HG03460 (cell line): Measurements from ENCODE around the gene ZBTB17.

Source experiments
- ATAC-seq: cut with Tn5 transposase; IDR thresholded peaks from one replicate; pipeline ENCODE4 v1.9.1; 2021; ENCODE audit not compliant: unreplicated experiment

Gene ZBTB17

DNA sequence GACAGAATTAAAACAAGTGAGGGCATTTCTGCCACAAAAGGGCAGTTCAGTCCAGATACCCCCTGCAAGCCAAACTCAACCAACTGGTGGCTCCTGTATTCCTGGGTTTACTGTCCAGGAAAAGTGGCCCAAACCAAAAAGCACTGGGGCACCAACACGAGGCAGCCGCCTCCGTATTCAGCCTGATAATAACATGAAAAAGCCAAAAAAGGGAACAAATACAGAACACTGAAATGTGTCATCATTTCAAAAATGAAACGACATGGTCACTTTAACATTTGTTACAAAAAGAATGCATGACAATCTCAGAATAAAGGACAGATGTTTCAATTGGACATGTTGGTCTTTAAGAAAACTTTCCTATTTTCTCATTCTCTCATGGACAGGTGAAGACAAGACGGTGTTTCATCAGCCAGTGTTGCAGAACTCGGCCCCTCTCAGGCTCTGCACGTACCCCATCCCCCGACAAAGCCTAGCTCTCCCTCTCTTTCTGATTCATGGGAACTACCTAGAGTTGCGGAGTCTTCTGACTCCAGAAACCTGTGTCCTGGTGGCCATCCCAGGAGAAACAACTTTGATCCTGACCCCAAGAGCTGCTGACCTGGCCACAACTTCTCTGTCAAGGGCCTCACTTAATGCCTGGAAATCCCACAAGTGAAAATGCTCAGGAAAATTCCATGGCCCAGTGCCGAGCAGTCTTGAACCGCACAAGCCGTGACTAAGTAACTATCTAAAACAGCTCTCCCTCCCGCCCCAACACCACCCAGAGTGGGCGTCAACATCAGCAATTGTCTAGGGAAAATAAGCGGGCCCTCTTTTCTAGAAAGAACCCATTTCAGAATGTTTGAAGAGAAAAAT lies 27.1 kb downstream of the ZBTB17 start:
- no peak for ATAC-seq

DNA sequence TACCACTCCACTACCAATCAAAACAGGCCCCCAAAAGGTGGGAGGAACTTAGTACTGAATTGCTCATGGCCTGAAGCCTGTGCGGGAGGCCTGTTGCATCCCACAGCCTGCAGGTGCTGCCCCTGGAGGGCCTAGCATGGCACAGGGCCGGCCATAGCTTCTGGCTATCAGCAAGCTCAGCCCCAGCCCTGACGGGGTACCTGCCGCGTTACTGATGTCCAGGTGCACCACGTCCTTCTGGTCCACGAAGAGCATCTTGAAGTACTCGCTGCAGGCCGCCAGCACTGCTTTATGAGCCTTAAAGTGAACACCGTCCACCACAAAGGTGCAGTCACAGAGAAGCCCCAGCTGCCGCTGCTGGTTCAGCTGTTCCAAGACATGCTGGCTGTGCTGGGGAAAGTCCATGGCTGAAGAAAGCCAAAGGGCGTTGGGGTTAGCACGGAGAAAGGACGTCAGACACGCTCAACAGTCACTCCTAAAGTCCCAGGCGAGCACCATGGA lies 27.8 kb downstream of the ZBTB17 start:
- ATAC-seq, result no peak

DNA sequence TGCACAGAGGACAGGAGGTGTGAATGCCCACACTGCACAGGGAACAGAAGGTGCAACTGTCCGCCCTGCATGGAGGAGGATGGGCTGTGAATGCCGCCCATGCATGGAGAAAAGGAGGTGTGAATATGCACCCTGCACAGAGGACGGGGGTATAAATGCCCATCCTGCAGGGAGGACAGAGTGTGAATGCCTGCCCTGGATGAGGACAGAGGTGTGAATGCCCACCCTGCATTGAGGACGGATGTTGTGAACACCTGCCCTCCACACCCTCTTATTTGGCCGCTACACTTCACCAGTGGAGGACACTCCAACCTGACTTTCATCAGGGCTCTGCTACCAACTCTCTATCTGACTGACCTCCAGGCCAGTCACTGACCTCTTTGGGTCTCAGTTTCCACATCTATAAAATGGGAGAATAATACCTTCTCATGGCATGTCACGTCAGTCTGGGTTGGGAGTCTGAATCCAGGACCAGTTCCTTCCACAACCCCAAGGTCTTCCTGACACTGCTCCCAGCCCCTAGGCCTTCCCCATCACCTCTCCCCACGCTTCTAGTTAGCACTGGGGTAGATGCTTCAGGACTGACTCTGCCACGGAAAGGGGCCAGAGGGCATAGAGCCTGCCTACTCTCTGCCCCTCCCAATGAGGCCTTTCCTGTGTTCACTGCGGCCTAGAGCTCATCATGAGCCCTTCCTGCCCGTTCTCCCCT lies 28.4 kb downstream of the ZBTB17 start:
- ATAC-seq, result no peak

DNA sequence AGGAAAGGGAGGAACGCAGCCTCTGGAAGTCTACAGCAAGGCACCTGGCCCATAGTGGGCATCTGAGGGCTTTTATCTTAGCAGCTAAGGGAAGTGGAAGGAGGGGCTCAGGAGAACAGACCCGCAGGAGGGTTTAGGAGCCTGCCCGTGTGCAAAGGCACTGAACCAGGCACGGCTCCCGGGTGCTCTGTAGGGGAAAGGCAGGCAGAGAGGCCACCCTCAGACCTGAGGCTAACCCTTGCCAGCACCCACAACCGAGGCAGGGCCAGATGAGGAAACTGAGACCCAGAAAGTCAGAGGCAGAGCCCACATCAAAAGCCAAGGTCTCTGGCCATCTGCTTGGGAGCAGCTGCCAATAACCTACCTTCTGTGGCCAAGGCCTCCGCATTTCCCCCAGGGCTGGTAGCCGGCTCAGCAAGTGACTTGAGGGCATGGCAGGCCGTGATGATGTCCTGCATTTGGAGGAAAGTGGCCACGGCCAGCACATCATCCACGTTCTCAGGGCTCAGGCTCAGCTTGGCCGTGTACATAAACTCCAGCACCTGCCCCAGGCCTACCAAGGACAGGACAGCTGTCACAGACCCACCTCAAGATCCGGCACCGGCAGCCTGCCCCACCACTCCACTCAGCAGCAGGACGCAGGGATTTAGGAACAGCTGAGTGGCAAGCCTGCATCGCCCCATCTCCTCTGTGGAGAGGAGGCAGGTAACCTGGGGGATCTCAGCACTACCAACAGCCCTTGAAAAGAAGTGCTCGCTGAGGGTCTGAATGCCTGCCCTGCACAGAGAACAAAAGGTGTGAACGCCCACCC lies 29.1 kb downstream of the ZBTB17 start:
- no peak for ATAC-seq

DNA sequence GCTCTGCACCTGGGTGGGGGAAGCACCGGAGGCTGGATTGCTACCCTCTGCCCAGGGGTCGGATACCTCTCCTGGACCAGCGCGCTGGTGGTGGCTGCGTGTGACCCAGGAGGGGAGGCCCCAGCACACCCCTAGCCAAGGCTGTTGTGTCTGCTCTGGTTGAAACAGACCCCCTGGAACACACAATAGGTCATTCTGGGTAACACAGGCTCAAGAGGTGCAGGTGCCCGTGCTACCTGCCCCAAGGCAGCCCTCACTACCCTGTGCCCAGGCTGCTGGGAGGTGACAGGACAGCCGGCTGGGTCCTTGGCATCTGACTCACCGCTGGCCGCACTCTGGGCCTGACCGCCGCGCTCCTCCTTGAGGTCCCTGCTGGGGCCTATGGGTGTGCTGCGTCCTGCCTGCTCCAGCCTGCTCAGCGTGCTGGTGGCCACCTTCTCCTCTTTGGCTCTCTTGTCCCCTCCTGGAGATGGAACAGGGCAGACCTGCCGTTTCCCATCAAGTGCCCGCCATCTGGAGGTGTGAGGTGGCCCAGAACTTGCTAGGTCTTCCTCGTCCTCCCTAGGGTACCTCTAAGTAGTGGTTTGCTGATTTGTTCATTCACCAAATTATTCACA lies 30.0 kb downstream of the ZBTB17 start:
- no peak for ATAC-seq

DNA sequence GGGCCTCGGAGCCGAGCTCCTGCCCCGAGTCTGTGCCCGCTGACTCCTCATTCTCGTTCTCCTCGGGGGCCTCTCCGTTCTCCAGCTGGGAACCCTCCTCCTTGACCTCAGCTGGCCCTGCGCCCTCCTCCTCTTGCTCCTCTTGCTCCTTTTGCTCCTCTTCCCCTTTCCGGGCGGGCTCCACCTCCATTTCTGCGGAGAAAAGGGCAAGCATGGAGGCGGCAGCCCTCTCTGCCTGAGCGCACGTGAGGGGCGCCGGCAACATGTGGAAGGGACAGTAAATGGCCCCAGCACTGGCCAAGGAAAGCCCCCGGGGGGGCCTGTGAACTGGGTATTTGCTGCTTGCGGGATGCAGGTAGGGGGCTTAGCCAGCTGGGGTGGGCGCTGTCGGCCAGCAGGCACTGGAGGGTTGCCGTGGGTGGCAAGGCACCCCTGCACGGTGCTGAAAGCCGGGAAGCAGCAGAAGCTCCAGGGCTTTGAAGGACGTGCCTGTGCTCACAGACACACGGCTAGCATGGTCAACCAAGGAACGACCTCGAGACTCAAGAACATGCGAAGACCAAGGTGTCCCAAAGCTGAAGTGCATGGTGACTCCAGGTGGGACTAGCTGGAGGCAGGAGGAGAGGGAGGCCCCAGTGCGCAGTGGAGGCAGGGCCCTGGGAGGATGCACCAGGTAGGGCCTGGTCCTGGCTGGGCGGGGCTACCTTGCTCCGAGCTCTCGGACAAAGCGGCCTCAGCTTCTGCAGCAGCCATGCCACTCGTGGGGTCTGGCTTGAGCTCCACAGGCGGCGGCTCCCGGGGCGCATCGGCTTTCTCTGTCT lies 30.7 kb downstream of the ZBTB17 start:
- ATAC-seq, result no peak

DNA sequence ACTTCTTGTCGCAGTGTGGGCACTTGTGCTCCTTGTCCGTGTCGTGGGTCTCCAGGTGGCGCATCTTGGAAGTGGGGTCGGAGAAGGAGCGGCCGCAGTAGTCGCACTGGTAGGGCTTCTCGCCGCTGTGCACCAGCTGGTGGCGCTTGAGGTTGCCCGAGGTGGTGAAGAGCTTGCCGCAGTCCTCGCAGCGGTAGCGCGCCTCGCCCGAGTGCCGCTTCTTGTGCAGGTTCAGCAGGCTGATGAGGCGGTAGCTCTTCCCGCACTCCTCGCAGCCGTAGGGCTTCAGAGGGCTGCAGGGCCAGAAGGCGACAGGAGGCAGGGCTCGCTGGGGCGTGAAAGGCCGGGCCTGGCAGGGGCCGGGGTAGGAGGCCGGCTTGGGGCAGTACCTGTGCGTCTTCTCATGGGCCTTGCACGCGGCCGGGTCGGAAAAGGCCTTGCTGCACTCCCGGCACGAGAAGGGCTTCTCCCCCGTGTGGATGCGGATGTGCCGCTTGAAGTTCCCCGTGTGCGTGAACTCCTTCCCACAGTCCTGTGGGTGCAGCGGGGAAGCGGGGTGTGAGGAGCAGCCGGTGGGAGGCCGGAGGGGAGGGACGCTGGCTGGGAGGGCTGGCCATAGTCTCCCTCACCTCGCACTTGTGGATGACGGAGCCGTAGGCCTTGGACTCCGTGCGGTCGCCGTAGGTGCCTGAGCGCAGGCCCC lies 31.4 kb downstream of the ZBTB17 start:
- no peak for ATAC-seq

DNA sequence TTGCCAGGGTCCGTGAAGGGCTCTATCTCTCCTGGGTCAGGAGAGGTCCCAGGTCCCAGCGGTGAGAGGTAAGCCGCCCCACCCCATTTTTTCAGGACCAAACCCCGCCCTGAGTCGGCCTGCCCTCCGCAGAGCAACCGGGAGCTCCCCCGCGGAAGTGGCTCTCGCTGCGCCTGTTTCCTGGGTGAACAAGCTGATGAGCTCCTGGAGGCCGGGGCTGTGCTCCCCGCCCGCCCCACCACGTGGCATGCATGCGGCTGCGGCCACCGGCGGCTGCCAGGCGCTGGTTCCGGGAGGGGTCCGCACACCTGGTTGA lies 32.0 kb downstream of the ZBTB17 start:
- no peak for ATAC-seq

DNA sequence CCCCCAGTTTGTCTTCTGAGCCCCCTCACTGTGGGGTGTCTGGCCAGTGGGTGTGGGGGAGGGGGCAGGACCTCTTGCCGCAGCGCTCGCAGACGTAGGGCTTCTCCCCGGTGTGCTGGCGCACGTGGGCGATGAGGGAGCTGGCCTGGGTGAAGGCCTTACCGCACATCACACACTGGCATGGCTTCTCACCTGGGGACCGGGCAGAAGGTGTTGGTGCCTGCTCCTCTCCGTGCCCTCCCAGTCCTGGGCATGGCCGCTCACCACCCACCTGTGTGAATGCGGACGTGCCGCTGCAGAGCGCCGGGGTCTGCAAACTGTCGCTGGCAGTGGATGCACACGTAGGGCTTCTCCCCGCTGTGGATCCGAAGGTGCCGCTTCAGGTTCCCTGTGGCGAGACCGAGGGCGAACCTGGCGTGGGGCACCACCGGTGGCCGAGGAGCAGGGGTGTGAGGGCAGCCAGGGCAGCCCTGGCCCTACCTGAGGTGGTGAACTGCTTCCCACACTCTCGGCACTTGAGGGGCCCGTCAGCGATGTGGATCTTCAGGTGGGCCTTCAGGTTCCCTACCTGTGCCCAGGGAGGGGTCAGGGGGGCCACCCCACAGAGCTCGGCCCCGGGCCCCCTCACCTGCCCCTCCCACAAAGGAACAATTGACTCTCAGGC lies 32.4 kb downstream of the ZBTB17 start:
- no peak for ATAC-seq

DNA sequence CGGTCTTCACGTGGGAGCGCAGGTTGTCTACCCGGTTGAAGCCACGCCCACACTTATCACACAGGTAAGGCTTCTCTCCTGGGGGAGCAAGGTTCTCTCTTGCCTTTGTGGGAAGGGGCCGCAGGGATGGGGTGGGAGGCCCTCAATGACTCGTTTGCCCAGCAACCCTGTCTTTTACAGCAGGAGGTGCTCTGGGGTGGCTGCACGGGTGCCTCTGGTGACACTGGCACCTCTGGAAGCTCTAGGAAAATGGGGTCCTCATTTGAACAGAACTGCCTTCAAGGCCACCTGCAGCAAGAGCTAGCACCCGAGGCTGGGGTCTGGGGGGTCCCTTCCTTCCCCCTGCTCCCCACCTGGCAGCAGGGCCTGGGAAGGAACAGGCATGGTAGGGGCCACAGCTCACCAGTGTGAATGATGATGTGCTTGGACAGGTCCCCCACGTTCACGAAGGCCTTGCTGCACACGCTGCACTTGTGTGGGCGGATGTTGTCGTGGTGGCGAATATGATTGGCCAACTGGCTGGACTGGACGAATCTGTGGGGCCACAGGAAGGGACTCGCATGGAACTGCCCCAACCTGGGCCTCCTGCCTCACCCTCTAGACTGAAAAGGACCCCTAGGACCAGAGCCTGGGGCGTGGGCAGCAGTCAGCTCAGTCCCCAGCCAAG lies 33.1 kb downstream of the ZBTB17 start:
- no peak for ATAC-seq

DNA sequence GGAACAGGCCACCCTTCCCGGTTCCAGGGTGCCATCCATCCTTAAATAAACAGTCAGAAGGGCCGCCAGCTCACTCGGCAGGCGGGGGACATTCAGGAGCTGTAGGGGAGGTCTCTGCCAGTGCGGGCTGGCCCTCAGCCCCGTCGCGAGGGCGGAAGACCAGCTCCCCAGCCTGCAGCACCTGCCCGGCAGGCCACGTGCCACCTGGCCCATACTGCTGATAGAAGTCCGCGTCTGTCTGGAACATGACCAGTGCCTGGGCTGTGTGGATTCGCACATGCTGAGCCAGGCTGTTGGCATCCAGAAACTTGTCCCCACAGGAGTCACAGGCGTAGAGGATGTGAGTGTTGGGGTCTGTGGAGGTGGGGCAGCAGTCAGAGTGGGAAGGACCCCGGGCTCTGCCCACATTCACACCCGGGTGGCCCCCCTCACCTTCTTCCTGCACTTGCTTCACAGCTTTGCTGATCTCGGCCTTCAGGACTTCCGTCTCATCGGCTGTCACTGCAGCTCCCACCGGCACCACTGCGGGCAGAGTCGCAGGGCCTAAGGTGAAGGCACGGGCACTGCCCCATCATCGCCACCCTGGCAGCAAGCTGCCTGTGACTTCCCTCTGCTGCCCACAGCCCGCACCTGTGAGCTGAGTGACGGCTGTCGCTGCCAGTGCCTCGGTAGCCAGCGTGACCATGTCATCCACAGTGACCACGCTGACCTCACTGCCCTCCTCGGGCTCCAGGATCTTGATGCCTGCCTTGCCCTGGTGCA lies 33.8 kb downstream of the ZBTB17 start:
- no peak for ATAC-seq

DNA sequence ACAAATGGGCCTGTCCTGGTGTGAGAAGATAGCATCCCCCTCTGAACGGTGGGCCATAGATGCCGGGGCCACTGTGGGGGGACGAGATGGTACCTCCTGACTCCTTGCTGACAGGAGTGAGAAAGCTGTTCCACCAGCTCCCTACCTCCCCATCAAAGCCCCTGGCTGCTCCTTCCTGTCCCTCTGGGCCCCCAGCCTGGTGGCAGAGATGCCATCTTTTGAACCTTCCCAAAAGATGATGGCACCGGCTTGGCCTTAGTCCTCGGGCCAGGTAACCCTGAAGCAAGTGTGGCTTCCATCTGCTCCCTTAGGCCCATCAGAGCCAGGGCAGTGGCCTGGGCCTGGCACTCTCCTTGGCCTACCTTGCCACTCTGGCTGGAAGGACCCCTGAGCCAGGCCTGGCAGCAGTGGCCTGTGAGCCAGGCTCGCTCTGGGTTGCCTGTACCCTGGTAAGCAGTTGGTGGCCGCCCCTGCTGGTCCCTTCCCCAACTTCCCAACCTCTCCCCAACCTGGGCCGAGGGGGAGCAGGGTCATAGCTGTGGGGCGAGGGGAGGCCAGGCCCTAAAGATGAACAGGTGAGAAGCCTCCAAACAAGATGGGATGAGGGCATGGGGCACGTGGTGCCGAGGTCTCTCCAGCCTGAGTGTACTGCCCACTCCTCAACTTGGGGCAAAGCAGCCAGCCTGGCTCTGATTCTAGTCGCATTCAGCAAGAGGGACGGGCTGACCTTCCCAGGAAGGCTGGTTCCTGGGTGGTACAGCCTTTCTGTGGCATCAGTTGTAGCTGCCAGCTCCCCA lies 34.7 kb downstream of the ZBTB17 start:
- no peak for ATAC-seq

DNA sequence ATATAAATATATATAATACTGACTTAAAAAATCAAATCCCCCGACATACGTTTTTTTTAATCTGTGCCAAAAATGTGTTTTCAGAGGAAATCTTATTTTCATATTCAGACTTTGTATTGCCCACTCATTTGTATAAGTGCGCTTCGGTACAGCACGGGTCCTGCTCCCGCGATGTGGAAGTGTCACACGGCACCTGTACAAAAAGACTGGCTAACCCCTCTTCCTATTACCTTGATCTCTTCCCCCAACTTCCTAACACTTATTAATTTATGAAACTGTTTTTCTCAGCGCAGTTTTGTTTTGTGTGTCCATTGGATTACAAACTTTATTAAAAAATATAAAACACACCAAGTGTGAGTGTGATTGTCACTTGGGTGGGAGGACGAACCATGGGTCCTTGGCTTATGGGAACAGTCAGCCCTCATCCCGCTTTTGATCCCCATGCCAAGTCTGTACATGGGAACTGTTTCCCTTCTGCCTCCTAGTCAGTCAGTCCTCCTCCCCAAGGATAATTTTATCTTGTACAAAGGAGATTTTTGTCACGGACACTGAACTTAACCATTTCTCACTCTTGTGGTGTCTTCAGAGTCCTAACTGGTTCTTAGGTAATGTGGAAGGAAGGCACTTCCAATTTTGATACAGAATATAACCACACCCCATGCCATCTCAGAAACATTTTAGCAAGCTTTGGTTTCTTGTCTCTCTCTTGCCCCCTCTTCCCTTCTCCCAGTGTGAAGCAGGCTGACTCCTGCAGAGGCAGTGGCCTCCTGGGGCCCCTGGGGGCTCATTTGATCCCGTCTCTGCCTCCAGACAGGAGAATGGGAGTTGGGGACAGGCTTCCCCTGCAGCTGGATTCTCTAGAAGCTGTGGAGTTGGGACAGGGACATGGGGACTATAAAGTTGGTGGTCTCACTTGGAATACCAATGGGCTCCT lies 35.5 kb downstream of the ZBTB17 start:
- ATAC-seq, result no peak

DNA sequence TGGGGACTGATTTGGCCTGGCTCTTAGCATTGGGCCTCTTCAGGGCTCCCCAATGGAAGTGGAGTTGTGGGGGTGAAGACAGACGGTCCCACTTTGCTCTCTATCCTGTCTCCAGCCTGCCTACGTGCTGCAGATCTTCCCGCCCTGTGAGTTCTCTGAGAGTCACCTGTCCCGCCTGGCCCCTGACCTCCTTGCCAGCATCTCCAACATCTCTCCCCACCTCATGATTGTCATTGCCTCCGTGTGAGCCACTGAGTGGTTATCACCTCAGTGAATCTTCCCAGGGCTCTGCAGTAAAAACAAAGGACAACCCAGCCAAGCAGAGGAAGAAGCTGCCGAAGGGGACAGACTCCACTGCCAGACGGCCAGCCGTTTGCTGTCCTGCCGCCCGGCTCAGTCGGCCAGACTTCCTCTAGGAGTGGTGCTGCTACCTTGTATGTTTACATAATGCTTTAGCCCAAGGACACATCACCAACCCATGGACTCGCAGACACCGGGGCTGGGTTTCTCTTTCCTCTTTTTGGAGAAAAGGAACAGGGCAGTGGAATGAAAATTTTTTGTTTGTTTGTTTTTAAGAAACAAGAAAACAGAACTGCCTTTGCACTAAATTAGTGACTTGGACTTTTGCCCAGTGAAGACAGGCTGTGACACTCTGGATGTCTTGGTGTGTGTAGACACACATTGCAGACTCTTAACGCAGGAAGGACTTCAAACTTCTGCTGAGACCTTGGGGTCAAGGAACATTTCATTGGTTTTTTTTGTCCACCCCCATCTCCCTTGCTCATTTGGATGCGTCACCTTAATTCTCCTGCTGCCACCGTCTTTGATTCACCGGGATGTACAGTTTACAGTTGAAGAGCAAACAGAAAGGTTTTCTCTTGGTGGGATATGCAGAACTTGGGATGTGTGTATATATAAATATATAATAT lies 36.5 kb downstream of the ZBTB17 start:
- ATAC-seq, result no peak

DNA sequence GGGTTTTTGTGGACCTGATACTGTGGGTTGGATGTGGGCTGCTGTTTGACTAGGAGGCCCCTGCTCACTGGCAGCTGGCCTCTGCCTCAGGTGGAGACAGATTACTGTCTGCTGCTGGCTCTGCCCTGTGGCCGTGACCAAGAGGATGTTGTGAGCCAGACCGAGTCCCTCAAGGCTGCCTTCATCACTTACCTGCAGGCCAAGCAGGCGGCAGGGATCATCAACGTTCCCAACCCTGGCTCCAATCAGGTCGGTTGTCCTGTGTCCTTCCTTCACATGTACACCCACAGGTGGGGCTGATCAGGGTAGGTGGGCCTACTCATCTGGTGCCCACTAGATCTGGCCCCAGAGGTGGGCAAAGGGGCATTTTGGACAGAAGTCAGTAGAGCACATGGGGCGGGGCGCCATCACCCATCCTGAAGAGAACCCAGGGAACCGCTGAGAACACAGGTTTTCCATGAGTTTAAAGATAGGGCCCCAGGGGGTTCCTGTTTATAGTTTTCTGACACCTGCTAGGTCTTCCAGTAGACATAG lies 37.2 kb downstream of the ZBTB17 start:
- ATAC-seq, result no peak
